Fibroblast of skin of right quadriceps (primary cell): ENCODE measurements around the gene MSI2.
A peak's percentile ranks its signal among the peaks of the same experiment; 100 is the strongest.

Experiments used
- DNase-seq: peaks from one replicate; pipeline ENCODE4 v3.0.0-alpha.2; 2013

The MSI2 gene

GRCh38 chr17:57533684-57534305 lies 277.5 kb downstream of the MSI2 start:
- no peak for DNase-seq

DNA sequence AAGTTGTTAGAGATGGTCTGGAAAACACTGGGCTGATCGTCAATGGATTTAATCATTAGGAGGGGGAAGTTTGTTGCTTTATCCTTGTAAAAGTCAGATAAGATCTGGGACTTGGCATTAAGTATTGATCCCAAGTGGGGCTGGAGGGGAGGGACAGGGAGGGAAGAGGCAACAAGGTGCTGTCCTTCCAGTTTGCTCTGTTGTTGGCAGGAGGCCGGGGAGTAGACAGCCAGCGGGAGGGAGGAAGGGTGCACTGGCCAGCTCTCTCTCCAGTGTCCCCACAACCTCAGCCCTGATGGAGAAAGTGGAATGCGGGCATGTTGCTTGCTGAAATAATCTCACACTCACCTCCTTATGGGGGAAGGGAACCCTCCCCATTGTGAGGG lies 278.5 kb downstream of the MSI2 start:
- DNase-seq: no peak

GRCh38 chr17:57535249-57535966 lies 279.1 kb downstream of the MSI2 start:
- DNase-seq: no peak

GRCh38 chr17:57536289-57536688 lies 280.0 kb downstream of the MSI2 start:
- no peak for DNase-seq

- DNase-seq: no peak
These were observed 280.6 kb downstream of the MSI2 start for GRCh38 chr17:57536789-57537523.

DNA sequence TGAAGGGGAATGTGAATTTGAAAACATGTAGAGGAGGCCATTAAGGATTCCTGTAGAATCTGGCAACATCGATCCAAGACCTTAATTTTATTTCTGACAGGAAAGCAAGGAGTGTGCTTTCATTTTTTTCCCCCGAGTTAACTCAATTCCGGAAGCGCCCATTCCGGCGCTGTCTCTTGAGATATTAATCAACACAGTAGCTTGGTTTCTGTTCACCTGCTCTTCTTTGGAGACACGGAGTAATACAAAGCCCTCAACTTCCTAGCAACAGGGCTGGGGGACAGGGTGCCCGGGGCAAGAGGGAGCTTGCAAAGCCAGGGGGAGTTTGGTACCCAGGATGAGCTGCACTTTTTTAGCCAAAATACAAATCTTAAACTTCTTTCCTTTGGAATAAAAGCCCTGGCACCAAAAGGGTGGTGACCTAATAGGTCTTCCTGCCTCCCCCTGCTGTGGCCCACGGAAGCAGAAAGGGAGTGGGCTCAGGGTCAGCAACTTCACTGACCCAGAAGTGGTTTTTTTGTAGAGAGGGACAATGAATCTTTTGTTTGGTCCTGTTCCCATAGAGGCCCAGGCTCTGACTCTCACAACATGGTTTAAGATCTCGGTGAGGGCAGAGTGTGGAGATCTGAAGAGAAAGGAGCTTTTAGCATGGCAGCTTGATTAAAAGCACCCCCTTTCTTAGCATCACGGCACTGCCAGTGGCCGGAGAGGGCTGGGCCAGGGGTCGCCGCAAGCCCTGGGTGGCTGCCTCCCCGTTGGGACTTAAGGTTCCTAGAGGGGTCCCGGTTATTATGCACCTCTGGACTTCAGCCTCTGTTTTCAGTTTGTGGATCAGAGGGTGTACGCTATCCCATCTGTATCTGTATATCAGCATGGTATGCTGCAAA lies 281.4 kb downstream of the MSI2 start:
- DNase-seq: no peak

GRCh38 chr17:57538736-57539456 lies 282.6 kb downstream of the MSI2 start:
- no peak for DNase-seq

- DNase-seq: no peak
These were observed 283.4 kb downstream of the MSI2 start for GRCh38 chr17:57539529-57540301.

GRCh38 chr17:57540596-57540995 lies 284.3 kb downstream of the MSI2 start:
- DNase-seq: no peak

DNA sequence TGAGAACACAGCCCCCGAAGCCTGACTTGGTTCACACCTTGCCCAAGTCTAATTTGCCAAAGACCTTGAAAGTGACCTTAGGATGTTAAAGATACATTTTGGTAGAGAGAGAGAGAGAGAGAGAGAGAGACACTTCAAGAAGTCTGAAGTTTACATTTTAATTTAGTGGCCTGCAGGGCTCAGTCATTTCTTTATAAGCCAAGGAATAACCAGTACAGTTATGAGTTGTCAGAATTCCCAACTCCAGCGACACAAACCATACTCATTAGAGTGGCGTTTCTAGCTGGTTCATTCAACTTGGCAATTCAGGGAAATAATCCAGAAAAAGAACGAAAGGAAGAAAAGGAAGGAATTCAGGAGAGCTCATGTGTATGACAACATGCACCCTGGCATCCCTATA lies 284.7 kb downstream of the MSI2 start:
- DNase-seq: no peak

GRCh38 chr17:57541472-57542394 lies 285.4 kb downstream of the MSI2 start:
- DNase-seq: peak; percentile 61

DNA sequence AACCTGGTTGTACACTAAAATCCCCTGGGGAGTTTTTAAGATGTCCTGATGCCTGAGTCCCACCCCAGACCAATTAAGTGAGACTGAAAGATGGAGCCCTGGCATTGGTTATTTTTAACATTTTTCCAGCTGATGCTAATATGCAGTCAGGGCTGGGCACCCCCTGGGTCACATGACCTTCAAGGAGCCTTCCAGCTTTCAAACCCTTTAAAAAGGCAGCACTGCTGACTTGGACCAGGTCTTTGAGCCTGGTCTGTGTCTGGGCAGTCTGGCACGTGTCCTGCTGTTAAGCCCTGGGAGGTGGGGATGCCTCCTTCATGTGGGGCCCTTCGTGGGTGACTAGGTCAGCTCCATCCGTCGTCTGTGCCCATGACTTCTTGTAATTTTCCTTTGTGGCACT lies 286.2 kb downstream of the MSI2 start:
- no peak for DNase-seq

DNA sequence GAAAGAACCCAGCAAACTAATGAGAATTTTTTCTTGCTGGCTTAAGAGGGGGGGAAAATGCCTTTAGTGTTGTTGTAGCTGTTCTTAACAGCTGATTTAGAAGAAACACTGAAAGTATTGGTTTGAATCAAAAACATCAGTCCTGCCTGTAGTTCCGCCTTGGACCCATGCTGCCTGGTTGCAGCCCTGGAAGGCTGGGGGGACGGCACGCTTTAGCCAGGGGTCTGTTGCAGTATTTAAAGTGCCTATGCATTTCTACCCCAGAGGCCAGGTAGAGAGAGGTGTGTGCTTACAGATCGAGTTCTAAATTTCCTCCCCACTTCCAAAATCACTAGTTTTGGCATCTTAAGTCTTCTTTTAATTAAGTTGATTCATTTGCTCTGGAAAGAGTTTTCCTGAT lies 286.9 kb downstream of the MSI2 start:
- DNase-seq: no peak

DNA sequence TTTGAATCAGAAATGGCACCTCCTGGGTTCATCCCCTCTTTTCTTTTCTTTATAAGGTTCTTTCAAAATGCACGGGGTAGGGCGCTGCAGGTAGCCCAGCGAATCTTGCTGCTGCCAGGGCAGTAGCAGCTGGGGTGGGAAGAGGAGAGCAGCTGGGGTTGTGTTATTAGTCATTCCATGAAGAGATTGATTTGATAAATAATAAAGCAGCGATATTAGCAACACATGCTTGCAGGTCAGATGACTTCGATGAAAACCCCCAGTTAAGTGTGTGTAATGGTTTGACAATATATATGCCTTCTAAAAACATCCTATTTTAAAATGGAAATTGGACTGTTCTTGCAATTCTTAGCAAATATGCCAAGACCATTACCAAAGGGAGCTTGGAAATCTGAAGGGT lies 288.1 kb downstream of the MSI2 start:
- no peak for DNase-seq

GRCh38 chr17:57544834-57545463 lies 288.6 kb downstream of the MSI2 start:
- DNase-seq: no peak

DNA sequence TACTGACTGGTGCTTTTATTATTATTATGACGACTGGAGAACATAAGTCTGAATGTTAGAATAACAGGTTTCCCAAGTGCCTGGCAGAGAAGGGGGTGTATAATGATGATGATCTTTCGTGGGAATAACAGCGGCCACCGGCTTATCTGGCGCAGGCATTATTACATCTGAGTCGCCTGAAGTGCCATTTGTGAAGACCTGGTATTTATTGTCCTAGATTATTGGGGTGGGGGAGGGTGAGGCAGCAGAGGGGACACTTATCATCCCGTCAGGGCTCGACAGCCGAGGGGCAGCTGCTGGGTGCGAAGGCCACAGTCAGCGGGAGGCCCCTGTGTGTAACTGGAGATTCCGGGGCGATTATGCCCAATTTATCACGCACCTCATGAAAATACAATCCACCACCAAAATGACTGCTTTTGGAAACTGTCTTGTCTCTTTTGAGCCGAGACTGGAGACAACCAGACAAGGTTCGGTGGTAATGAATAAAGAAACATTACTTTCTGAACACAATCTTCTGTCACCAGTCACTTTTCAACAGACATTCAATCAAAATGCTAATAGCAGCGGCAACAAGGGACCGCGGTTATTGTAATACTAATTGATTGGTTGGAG lies 289.5 kb downstream of the MSI2 start:
- DNase-seq: no peak

DNA sequence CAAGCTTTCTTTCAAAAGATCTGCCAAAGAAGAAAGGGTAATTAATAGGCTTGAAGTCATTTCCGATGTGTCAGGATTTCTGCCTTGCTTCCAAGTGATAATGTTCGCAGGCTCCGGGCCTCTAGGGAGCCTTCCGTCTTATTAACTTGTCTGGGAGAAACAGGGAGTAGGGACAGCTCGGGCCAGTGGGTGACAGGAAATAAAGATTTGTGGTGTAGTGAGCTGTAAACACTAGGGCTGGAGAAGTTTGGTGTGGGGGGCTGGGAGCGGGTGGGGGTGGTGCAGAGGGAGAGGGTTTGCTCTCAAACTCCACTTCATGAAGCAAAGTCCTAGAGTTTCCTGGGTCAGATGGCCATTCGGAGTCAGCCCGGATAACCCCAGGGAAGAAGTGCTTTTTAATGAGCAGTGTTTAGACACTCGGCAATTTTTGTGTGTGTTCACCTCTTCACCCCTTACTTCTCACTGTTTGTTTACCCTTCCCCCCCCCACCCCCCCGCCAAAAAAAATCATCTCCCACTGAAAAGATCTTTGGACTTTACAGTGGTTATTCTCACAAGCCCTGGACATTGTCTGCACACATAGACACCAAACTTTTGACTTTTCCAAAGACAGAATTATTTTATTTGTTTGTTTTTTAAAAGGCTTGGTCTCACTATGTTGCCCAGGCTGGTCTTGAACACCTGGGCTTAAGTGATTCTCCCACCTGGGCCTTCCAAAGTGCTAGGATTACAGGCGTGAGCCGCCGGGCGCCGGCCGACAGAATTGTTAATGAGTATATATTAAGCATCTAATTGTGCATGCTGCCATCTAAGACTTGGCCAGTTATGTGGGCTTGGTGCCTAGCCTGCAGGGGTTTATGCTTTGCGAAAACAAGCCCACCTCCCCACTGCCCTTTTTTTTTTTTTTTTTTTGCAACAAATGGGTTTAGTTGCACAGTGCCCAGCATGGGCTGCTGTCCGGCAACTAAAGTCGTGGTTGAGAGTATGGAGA lies 292.4 kb downstream of the MSI2 start:
- DNase-seq: peak; percentile 86

DNA sequence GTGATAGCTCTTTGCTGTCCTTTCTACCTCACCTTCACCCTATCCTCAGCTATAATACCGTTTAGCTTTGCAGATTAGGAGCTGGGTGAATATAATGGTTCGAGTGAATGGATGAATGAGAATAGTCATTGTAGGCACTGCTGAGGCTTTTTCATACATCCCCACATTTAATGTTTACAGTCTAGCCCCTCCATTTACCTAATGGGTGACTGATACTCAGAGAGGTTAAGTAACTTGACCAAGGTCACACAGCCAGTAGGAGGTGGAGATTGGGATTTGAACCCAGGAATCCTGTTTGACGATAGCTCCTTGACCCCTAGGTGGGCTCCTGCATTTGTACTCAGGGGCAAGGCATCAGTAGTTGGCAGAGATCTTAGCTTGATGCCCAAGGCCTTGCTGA lies 293.1 kb downstream of the MSI2 start:
- DNase-seq: no peak
